Measurements from ENCODE around the gene ASB15.

ASB15 gene

DNA sequence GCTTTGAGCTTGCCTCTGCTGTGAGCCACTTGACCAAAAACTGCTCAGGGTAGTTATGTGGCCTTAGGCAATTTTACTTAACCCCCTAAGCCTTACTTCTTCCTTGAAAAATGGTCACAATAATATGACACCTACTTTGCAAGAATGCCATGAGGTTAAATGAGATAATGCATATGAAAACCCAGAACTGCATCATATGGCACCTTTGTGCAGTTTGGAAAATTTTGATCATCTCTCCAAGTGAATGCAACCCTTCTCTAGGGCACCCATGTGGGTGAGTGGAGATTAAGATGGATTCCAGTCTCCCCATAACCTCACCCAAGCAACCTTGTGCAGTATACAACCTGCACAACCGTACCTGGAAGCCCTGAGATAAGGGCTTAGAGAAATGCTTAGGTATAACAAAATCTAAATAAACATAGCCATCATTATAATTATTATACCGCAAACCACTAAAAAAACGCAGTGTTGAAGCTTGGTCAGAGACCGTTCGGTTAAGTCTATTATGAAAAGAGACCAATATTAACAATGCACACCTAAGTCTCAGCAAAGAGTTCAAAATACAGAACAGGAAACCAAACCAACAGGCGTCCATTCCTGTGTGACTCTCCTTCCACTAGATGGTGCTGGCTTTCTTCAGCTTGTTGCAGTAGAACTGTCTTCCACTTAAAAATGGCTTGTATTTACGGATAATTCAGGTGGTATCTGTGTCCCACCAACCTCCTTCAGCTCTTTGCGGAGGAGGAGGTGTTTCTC lies 21.0 kb upstream of the ASB15 start:
- Histone ChIP-seq H3K27me3 (replicated peaks) (no peaks in the 10 kb centered on the region), H3K36me3 (replicated peaks) (no peaks in the 10 kb centered on the region), H3K4me3 (ENCODE audit: low read depth, low read length) (no peak overlapping the region), H3K27ac (no peak overlapping the region)
- DNase-seq, result peak; percentile 59
- in situ Hi-C loops (cut with HindIII; ENCODE audit: low pct_ligation_motif_present, low sequenced_read_pairs), result no loop called here
- TF ChIP-seq, protein P1, sequence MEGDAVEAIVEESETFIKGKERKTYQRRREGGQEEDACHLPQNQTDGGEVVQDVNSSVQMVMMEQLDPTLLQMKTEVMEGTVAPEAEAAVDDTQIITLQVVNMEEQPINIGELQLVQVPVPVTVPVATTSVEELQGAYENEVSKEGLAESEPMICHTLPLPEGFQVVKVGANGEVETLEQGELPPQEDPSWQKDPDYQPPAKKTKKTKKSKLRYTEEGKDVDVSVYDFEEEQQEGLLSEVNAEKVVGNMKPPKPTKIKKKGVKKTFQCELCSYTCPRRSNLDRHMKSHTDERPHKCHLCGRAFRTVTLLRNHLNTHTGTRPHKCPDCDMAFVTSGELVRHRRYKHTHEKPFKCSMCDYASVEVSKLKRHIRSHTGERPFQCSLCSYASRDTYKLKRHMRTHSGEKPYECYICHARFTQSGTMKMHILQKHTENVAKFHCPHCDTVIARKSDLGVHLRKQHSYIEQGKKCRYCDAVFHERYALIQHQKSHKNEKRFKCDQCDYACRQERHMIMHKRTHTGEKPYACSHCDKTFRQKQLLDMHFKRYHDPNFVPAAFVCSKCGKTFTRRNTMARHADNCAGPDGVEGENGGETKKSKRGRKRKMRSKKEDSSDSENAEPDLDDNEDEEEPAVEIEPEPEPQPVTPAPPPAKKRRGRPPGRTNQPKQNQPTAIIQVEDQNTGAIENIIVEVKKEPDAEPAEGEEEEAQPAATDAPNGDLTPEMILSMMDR (IDR thresholded peaks at IDR 0.05; ENCODE audit: low read depth, low read length, missing control alignments), result peak; percentile 93

GRCh38 chr7:123581162-123581459 lies 20.5 kb upstream of the ASB15 start:
- no peak overlapping the region for H3K4me3 ChIP-seq (ENCODE audit: low read depth, low read length)
- TF ChIP-seq, protein P1 (IDR thresholded peaks at IDR 0.05; ENCODE audit: low read depth, low read length, missing control alignments), result no peak
- no peaks in the 10 kb centered on the region for H3K36me3 ChIP-seq (replicated peaks)
- no peak overlapping the region for H3K27ac ChIP-seq
- in situ Hi-C loops (cut with HindIII; ENCODE audit: low pct_ligation_motif_present, low sequenced_read_pairs), result no loop called here
- H3K27me3 ChIP-seq (replicated peaks), result no peaks in the 10 kb centered on the region
- DNase-seq, result no peak

DNA sequence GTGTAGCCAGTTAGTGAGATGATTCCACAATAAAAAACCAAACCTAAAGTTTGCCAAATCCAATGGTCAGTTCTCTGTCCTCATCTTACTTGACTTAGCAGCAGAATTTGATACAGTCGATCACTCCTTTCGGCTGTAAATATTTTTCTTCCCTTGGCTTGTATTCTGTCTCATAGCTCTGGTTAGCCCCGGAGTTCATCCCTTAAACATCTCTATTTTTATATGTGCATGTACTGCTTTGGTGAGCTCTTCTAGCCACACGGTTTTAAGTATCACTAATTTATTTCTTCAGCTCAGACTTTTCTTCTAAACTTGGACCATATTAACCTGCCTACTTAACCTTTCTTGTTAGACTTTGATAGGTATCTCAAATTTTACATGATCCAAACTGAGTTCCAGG lies 17.8 kb upstream of the ASB15 start:
- in situ Hi-C loops (cut with HindIII; ENCODE audit: low pct_ligation_motif_present, low sequenced_read_pairs), result no loop called here
- no peak overlapping the region for H3K4me3 ChIP-seq (ENCODE audit: low read depth, low read length)
- TF ChIP-seq, protein P1 (IDR thresholded peaks at IDR 0.05; ENCODE audit: low read depth, low read length, missing control alignments), result no peak

GRCh38 chr7:123588376-123588775 lies 13.2 kb upstream of the ASB15 start:
- TF ChIP-seq, protein P1 (IDR thresholded peaks at IDR 0.05; ENCODE audit: low read depth, low read length, missing control alignments), result no peak
- no peak overlapping the region for H3K4me3 ChIP-seq (ENCODE audit: low read depth, low read length)
- in situ Hi-C loops (cut with HindIII; ENCODE audit: low pct_ligation_motif_present, low sequenced_read_pairs), result no loop called here
- no peak overlapping the region for H3K27ac ChIP-seq
- no peak for DNase-seq
- H3K36me3 ChIP-seq (replicated peaks), result no peaks in the 10 kb centered on the region
- H3K27me3 ChIP-seq (replicated peaks), result no peaks in the 10 kb centered on the region

More for the DNA sequence above, 17.8 kb upstream of the ASB15 start:
- Histone ChIP-seq H3K27me3 (replicated peaks) (no peaks in the 10 kb centered on the region), H3K27ac (no peak overlapping the region), H3K36me3 (replicated peaks) (no peaks in the 10 kb centered on the region)
- DNase-seq, result no peak

GRCh38 chr7:123594813-123595241 lies 6.8 kb upstream of the ASB15 start:
- peak; percentile 14 for DNase-seq

More at GRCh38 chr7:123594813-123595241, 6.8 kb upstream of the ASB15 start:
- in situ Hi-C loops (cut with HindIII; ENCODE audit: low pct_ligation_motif_present, low sequenced_read_pairs), result no loop called here
- Histone ChIP-seq H3K36me3 (replicated peaks) (no peaks in the 10 kb centered on the region), H3K4me3 (ENCODE audit: low read depth, low read length) (no peak overlapping the region), H3K27me3 (replicated peaks) (no peaks in the 10 kb centered on the region), H3K27ac (no peak overlapping the region)
- TF ChIP-seq, protein P1 (IDR thresholded peaks at IDR 0.05; ENCODE audit: low read depth, low read length, missing control alignments), result no peak
